WTC11 (cell line): ENCODE results near the gene METTL6. TPM values are rescaled to one million over a fixed set of nuclear protein-coding genes. Genes with fewer than 3 reads are reported as not detected.

ENCODE experiments used
- ATAC-seq: fragments of 200-7000 bp; cut with Tn5 transposase; 2 replicates; pipeline ENCODE4 v1.10.0; 2021; ENCODE audit warnings: mild to moderate bottlenecking, moderate library complexity
- CTCF ChIA-PET: fragments of 300-600 bp; sonication (Branson Sonifier 250); formaldehyde crosslinking; loops from one replicate; lab custom pipeline; 2021; ENCODE audit warnings: antibody characterized with exemption; lab: Charles Lee
- POLR2A ChIA-PET: fragments of 350-600 bp; sonication (Branson Sonifier 250); formaldehyde crosslinking; loops from one replicate; lab custom pipeline; 2021; ENCODE audit warnings: antibody characterized with exemption; lab: Charles Lee
- DNase-seq: peaks from one replicate; pipeline ENCODE4 v3.0.0; 2021; ENCODE audit warnings: low spot score
- H3K27ac Mint-ChIP-seq: 2 replicates; pipeline ENCODE4 v1.8.0; 2021; ENCODE audit warnings: mixed read lengths
- H3K27me3 Mint-ChIP-seq: 2 replicates; pipeline ENCODE4 v1.8.0; 2021; ENCODE audit warnings: low read depth, mild to moderate bottlenecking, moderate library complexity, mixed read lengths
- H3K36me3 Mint-ChIP-seq: 2 replicates; pipeline ENCODE4 v1.8.0; 2021; ENCODE audit warnings: mixed read lengths
- H3K4me1 Mint-ChIP-seq: 2 replicates; pipeline ENCODE4 v1.8.0; 2022; ENCODE audit warnings: mixed read lengths
- H3K4me3 Mint-ChIP-seq: 2 replicates; pipeline ENCODE4 v1.8.0; 2021; ENCODE audit warnings: mild to moderate bottlenecking, moderate library complexity, mixed read lengths
- H3K9me3 Mint-ChIP-seq: 2 replicates; pipeline ENCODE4 v1.8.0; 2021; ENCODE audit warnings: mixed read lengths
- ATF1 ChIP-seq: sonication (generic); formaldehyde crosslinking; IDR thresholded peaks from 2 replicates; pipeline ENCODE4 v1.8.1; 2023; ENCODE audit warnings: mild to moderate bottlenecking, moderate library complexity, missing genetic modification reagents
- ATF6 ChIP-seq: sonication (generic); formaldehyde crosslinking; IDR thresholded peaks from 2 replicates; pipeline ENCODE4 v1.8.1; 2023; ENCODE audit warnings: mild to moderate bottlenecking, missing genetic modification reagents
- CREM ChIP-seq: sonication (generic); formaldehyde crosslinking; IDR thresholded peaks from 2 replicates; pipeline ENCODE4 v1.8.1; 2022; ENCODE audit warnings: mild to moderate bottlenecking, missing genetic modification reagents, moderate library complexity
- E2F1 ChIP-seq: sonication (generic); formaldehyde crosslinking; IDR thresholded peaks from 2 replicates; pipeline ENCODE4 v1.8.0; 2022; ENCODE audit warnings: mild to moderate bottlenecking, missing genetic modification reagents
- E2F5 ChIP-seq: sonication (generic); formaldehyde crosslinking; IDR thresholded peaks from 2 replicates; pipeline ENCODE4 v1.8.1; 2022; ENCODE audit warnings: mild to moderate bottlenecking, moderate library complexity, missing genetic modification reagents
- ELF4 ChIP-seq: sonication (generic); formaldehyde crosslinking; IDR thresholded peaks from 2 replicates; pipeline ENCODE4 v1.8.1; 2022; ENCODE audit warnings: low read depth, mild to moderate bottlenecking, moderate library complexity, missing genetic modification reagents
- GABPB1 ChIP-seq: sonication (generic); formaldehyde crosslinking; IDR thresholded peaks from 2 replicates; pipeline ENCODE4 v1.8.1; 2023; ENCODE audit warnings: mild to moderate bottlenecking, missing genetic modification reagents
- GTF2I ChIP-seq: fragments of 250-450 bp; sonication (Bioruptor Pico); conservative IDR thresholded peaks from 2 replicates; pipeline ENCODE4 v1.4.0; 2021; ENCODE audit warnings: mild to moderate bottlenecking
- IRF2 ChIP-seq: sonication (generic); formaldehyde crosslinking; IDR thresholded peaks from 2 replicates; pipeline ENCODE4 v1.8.0; 2022; ENCODE audit warnings: low read depth, missing genetic modification reagents, borderline replicate concordance
- JAZF1 ChIP-seq: fragments of 250-450 bp; sonication (Bioruptor Pico); IDR thresholded peaks from 2 replicates; pipeline ENCODE4 v1.9.0; 2021; ENCODE audit warnings: moderate library complexity, mild to moderate bottlenecking, inconsistent platforms
- KAT7 ChIP-seq: sonication (generic); formaldehyde crosslinking; IDR thresholded peaks from 2 replicates; pipeline ENCODE4 v1.8.1; 2023; ENCODE audit warnings: missing genetic modification reagents, mild to moderate bottlenecking, borderline replicate concordance
- MAX ChIP-seq: sonication (generic); formaldehyde crosslinking; IDR thresholded peaks from 2 replicates; pipeline ENCODE4 v1.8.0; 2022; ENCODE audit warnings: mild to moderate bottlenecking, missing genetic modification reagents
- MYBL2 ChIP-seq: sonication (generic); formaldehyde crosslinking; IDR thresholded peaks from 2 replicates; pipeline ENCODE4 v1.8.1; 2023; ENCODE audit warnings: mild to moderate bottlenecking, moderate library complexity, missing genetic modification reagents
- NFE2L1 ChIP-seq: sonication (generic); formaldehyde crosslinking; IDR thresholded peaks from 2 replicates; pipeline ENCODE4 v1.8.1; 2023; ENCODE audit warnings: missing genetic modification reagents
- PREB ChIP-seq: sonication (generic); formaldehyde crosslinking; IDR thresholded peaks from 2 replicates; pipeline ENCODE4 v1.8.1; 2022; ENCODE audit warnings: mild to moderate bottlenecking, missing genetic modification reagents, moderate library complexity, borderline replicate concordance
- ZNF232 ChIP-seq: sonication (generic); formaldehyde crosslinking; IDR thresholded peaks from 2 replicates; pipeline ENCODE4 v1.8.0; 2022; ENCODE audit warnings: mild to moderate bottlenecking, missing genetic modification reagents
- ZNF281 ChIP-seq: sonication (generic); formaldehyde crosslinking; IDR thresholded peaks from 2 replicates; pipeline ENCODE4 v1.8.0; 2023; ENCODE audit warnings: mild to moderate bottlenecking, missing genetic modification reagents
- ZNF396 ChIP-seq: fragments of 250-450 bp; sonication (Bioruptor Pico); IDR thresholded peaks from 2 replicates; pipeline ENCODE4 v1.8.0; 2021; ENCODE audit warnings: mild to moderate bottlenecking, moderate library complexity, borderline replicate concordance
- ZNF532 ChIP-seq: fragments of 250-450 bp; sonication (Bioruptor Pico); IDR thresholded peaks from 2 replicates; pipeline ENCODE4 v1.9.0; 2021; ENCODE audit warnings: mild to moderate bottlenecking, borderline replicate concordance
- ZNF671 ChIP-seq: fragments of 250-450 bp; sonication (Bioruptor Pico); IDR thresholded peaks from 2 replicates; pipeline ENCODE4 v1.8.0; 2021; ENCODE audit warnings: mild to moderate bottlenecking
- total RNA-seq: library from RNA; stranded (reverse); gene quantifications from 3 replicates; pipeline ENCODE4 v1.2.3, GENCODE V29; 2021

Gene METTL6
- total RNA-seq, 1 experiment from 2014 or later: 13.7 TPM

GRCh38 chr3:15462451-15462850 is 35.1 kb upstream of the METTL6 start:
- H3K36me3 Mint-ChIP-seq: no peaks in the 10 kb centered on the region
- POLR2A ChIA-PET: no interaction called here
- DNase-seq: no peak
- TF ChIP-seq CREM (CRISPR knock-in tag) (no peak), ZNF532 (no peak), ZNF396 (CRISPR knock-in tag) (no peak), ATF1 (CRISPR knock-in tag) (no peak), E2F1 (no peak), ELF4 (no peak), ZNF232 (no peak), ZNF281 (no peak), MYBL2 (CRISPR knock-in tag) (no peak), PREB (CRISPR knock-in tag) (no peak), MAX (CRISPR knock-in tag) (no peak), ZNF671 (no peak), ATF6 (CRISPR knock-in tag) (no peak), IRF2 (no peak), GABPB1 (CRISPR knock-in tag) (no peak), KAT7 (CRISPR knock-in tag) (no peak), NFE2L1 (CRISPR knock-in tag) (no peak), JAZF1 (CRISPR knock-in tag) (no peak), GTF2I (CRISPR knock-in tag) (no peak), E2F5 (CRISPR knock-in tag) (no peak)
- TF ChIP-seq, all 79 proteins: peak for 0
- Mint-ChIP-seq H3K9me3 (peaks cover 7% of the 10 kb centered on the region; the same call in 1 of the 2 replicates), H3K4me3 (no peak overlapping the region), H3K27ac (no peak overlapping the region), H3K4me1 (no peaks in the 10 kb centered on the region), H3K27me3 (no peaks in the 10 kb centered on the region)
- CTCF ChIA-PET: no interaction called here
- no peak for ATAC-seq
